Measurements from ENCODE around the gene ABCA5.

ABCA5 gene

DNA sequence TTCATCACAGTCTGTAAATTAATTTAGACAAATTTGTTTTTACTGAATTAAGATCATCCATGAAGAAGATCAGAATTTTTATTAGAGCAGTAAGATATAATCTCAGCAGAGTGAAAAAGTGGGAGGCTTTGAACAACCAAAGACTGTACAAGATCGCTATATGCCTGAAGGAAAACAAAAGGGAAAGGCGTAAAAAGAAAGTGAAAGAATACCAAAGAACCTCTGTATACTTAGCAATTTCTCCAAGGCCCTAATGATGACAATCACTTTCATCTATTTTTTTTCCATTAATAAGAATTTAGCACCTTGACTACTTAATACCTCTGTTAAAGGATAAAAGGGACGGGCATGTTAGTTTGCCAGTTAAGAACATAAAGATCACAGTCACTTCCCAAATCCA, 59.7 kb downstream of the ABCA5 start:
- ATAC-seq: no peak
- H3K36me3 Mint-ChIP-seq (ENCODE audit: low read depth): peaks cover 17% of the 10 kb centered on the region
- H3K4me1 Mint-ChIP-seq: peaks cover 3% of the 10 kb centered on the region
- no peaks in the 10 kb centered on the region for H3K27me3 Mint-ChIP-seq
- DNase-seq: no peak
- no peak overlapping the region for H3K27ac Mint-ChIP-seq
- no peak overlapping the region for H3K4me3 Mint-ChIP-seq
- no peaks in the 10 kb centered on the region for H3K9me3 Mint-ChIP-seq

DNA sequence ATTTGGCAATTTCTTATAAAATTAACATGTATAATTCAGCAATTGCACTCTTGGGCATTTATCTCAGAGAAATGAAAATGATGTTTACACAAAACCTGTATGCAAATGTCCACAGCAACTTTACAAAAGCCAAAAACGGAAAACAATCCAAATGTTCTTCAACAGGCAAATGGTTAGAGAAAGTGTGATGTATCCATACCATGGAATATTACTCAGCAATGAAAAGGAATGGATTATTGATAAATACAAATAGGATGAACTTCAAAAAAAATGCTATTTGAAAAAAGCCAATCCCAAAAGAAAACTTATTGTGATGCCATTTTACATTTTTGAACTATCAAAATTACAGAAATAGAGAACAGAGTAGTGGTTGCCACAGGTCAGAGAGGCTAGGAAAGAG, 61.1 kb downstream of the ABCA5 start:
- Mint-ChIP-seq H3K27me3 (no peaks in the 10 kb centered on the region), H3K36me3 (ENCODE audit: low read depth) (peaks cover 17% of the 10 kb centered on the region), H3K9me3 (no peaks in the 10 kb centered on the region), H3K4me1 (peaks cover 3% of the 10 kb centered on the region), H3K4me3 (no peak overlapping the region), H3K27ac (no peak overlapping the region)
- DNase-seq (no peak), ATAC-seq (no peak)

DNA sequence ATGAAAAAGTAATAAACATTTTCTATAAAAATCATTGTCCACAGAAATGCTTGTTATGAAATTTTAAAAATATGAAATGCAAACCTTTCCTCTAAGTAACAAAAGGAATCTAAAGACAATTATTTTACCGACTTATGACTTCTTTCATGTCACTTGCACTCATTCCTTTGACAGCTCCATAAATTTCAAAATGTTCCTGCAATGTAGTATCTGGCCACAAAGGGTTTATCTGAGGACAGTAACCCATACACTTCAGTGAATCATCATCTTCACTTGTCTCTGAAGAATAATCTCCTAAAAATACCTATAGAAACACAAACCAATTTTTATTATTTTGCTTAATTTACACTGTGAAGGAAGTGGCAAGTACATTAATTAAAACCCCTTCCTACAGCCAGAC, 72.7 kb downstream of the ABCA5 start:
- DNase-seq: no peak
- Mint-ChIP-seq H3K36me3 (ENCODE audit: low read depth) (peaks cover 6% of the 10 kb centered on the region), H3K9me3 (no peaks in the 10 kb centered on the region), H3K4me1 (no peaks in the 10 kb centered on the region), H3K4me3 (no peak overlapping the region), H3K27ac (no peak overlapping the region), H3K27me3 (no peaks in the 10 kb centered on the region)
- ATAC-seq: no peak

DNA sequence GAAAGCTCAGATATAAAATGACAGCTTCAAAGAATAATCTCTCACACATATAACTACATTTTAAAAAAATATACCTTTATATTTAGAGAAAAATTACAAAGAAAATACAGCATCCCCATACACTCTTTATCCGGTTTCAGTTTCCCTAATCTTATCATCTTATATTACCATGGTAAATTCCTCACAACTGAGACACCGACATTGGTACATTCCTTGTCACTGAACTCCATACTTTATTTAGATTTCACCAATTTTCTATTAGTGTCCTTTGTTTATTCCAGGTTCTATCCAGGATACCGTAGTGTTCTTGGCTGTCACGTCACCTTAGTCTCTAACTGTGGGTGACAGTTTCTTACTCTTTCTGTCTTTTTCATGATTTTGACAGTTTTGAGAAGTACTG, 76.3 kb downstream of the ABCA5 start:
- H3K27ac Mint-ChIP-seq: no peak overlapping the region

DNA sequence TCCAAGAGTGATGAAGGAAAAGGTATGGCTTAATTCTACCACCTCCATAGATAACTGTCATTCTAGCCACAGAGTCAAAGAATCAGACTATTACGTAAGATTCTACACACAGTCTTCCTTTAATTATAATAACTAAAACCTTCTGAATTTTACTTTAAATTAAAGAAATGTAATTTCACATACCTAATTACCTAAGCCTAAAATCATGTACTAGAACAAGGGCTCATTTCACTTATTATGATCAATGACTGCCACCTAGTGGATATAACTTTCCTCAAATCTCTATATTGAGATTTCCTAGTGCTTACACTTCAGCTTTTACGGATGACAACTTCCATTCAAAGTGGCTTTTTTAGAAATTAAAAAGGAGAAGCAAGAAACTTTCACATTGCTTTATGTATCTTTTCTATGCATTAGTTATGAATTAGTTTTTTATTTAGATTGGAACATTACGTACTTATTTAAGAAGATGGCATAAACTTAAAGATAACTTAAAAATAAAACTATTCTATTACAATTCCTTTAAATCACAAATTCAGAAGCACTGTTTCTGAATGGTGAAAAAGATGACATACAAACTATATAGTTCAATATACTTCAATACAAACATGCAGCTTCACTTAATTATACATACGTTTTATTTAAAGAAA, 80.1 kb downstream of the ABCA5 start:
- peaks cover 7% of the 10 kb centered on the region for H3K36me3 Mint-ChIP-seq (ENCODE audit: low read depth)
- no peak overlapping the region for H3K27ac Mint-ChIP-seq
- no peaks in the 10 kb centered on the region for H3K27me3 Mint-ChIP-seq
- H3K9me3 Mint-ChIP-seq: no peaks in the 10 kb centered on the region
- no peak overlapping the region for H3K4me3 Mint-ChIP-seq
- ATAC-seq (no peak), DNase-seq (no peak)
- no peaks in the 10 kb centered on the region for H3K4me1 Mint-ChIP-seq

More for the DNA sequence above, 76.3 kb downstream of the ABCA5 start:
- no peaks in the 10 kb centered on the region for H3K4me1 Mint-ChIP-seq
- ATAC-seq (no peak), DNase-seq (no peak)
- no peak overlapping the region for H3K4me3 Mint-ChIP-seq
- H3K27me3 Mint-ChIP-seq: no peaks in the 10 kb centered on the region
- H3K36me3 Mint-ChIP-seq (ENCODE audit: low read depth): peaks cover 7% of the 10 kb centered on the region
- no peaks in the 10 kb centered on the region for H3K9me3 Mint-ChIP-seq

DNA sequence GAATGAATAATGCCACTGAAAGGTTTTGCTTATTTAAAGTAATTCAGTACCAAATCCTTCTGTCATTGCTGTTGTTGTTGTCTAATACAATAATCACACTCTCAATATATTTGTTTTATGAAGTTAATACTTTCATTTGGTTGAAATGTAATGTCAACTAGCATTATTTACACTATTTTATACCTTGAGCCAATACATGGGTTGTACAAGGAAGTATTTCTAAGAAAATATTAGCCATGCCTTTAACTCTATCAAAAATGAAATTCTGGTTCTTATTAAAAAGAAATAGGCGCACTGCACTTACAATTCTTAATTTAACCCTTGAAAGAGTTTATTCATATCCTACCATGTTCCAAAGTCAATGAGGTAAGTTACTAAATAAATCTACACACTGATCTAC, 80.7 kb downstream of the ABCA5 start:
- no peak overlapping the region for H3K27ac Mint-ChIP-seq
- ATAC-seq (no peak), DNase-seq (no peak)
- H3K27me3 Mint-ChIP-seq: no peaks in the 10 kb centered on the region
- H3K4me1 Mint-ChIP-seq: no peaks in the 10 kb centered on the region
- H3K9me3 Mint-ChIP-seq: no peaks in the 10 kb centered on the region
- peaks cover 9% of the 10 kb centered on the region for H3K36me3 Mint-ChIP-seq (ENCODE audit: low read depth)
- H3K4me3 Mint-ChIP-seq: no peak overlapping the region

DNA sequence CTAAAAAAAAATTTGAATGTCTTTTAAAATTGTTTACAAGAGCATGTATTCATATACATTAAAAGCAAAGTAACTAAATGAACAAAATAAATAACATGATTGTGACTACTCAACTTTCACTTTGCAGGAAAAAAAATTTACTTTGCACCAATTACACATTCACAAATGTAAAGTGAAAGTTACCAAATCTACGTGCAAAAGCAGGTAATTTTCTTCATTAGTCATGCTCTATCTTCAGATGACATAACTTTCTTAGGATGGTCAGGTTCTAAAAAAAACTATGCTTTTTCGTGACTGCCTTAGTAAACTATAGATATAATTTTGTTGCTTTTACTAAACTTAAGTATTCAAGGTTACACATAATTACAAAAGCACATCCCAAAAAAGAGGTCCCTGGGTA, 81.3 kb downstream of the ABCA5 start:
- Mint-ChIP-seq H3K27ac (no peak overlapping the region), H3K9me3 (no peaks in the 10 kb centered on the region), H3K4me3 (no peak overlapping the region), H3K4me1 (no peaks in the 10 kb centered on the region), H3K27me3 (no peaks in the 10 kb centered on the region), H3K36me3 (ENCODE audit: low read depth) (peaks cover 12% of the 10 kb centered on the region)
- ATAC-seq (no peak), DNase-seq (no peak)

DNA sequence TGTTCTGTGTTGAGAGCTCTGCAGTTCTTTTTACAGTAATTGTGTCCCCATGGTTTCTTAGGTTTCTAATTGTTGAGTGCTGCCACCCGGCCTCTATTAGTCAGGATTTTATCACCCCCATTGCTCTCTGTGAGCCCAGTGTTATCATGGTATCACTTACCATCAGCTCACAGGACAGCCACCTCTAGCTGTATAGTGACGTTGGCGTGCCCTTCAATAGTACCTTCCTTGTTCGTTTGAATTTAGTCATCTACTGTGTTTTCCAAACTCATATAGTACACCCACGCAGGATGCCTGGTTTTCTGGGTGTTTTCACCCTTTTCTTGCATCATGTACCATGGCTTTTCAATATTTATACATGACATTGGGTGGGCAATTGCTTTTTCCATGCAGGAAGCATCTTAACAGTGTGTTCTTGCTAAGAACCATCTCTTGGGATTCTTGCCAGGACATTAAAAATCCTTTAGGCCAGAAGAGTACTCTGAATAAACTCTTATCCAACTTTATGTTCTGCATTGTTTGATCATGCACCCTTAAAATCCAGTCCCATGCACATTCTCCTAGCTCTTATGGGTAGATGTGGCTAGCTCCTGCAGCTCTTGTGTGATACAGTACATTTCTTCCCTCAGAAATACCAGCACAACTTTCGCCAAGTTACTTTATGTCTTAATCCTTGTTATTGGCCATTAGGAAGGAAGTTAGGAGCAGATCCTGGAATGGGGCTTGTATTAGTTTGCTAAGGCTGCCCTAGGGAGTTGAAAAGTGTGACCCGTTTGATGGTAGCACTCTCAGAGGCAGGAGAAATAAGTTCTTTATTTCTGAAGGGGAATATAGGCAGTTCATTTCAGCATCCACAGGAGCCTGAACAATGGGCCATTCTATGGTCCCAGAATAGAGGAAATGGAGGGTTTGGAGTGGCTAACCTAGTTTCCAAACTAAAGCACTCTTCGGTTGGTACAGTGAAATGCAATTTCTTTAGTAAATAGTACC, 87.0 kb downstream of the ABCA5 start:
- no peaks in the 10 kb centered on the region for H3K9me3 Mint-ChIP-seq
- ATAC-seq (no peak), DNase-seq (no peak)
- no peaks in the 10 kb centered on the region for H3K27me3 Mint-ChIP-seq
- no peak overlapping the region for H3K4me3 Mint-ChIP-seq
- H3K36me3 Mint-ChIP-seq (ENCODE audit: low read depth): peaks cover 14% of the 10 kb centered on the region
- no peaks in the 10 kb centered on the region for H3K4me1 Mint-ChIP-seq
- no peak overlapping the region for H3K27ac Mint-ChIP-seq

DNA sequence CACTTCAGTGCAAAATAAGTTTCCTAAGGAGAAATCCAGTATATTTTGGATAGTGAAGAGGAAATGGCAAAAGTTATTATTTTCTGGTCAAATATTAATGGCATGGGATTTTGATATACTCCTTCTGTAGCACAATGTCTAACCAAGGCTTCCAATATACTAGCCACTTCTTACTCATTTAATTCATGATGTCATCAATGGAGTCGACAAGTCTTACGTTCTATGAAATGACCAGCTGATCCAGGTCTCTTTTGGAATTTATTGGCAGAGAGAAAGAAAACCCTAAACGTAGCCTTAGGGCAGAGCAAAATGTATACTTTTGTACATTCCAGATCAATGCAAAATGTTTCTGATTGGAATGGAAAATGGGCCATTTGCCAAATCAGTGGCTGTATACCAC, 90.0 kb downstream of the ABCA5 start:
- Mint-ChIP-seq H3K36me3 (ENCODE audit: low read depth) (peaks cover 13% of the 10 kb centered on the region), H3K9me3 (peaks cover 16% of the 10 kb centered on the region)
- no peak for DNase-seq

DNA sequence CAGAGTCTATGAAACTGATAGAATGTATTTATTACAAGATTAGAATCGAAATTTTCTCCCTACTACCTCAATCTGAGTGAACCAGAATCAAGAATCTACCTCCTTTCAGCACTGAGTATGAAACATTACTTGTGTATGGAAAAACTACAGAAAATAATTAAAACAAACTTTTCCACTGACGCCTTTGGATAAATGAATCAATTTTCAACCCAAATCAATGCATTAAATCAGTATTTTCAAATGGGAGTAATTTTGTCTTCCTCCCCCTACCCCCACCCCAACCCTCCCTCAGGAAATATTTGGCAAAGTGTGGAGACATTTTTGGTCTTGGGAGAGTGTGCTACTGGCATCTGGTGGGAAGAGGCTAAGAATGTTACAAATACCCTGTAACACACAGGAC, 90.5 kb downstream of the ABCA5 start:
- peaks cover 13% of the 10 kb centered on the region for H3K36me3 Mint-ChIP-seq (ENCODE audit: low read depth)
- no peak for ATAC-seq
- DNase-seq: no peak
- peaks cover 2% of the 10 kb centered on the region for H3K27me3 Mint-ChIP-seq
- no peaks in the 10 kb centered on the region for H3K4me1 Mint-ChIP-seq
- H3K9me3 Mint-ChIP-seq: peaks cover 20% of the 10 kb centered on the region
- H3K27ac Mint-ChIP-seq: no peak overlapping the region
- H3K4me3 Mint-ChIP-seq: no peak overlapping the region

More for the DNA sequence above, 90.0 kb downstream of the ABCA5 start:
- H3K27me3 Mint-ChIP-seq: peaks cover 2% of the 10 kb centered on the region
- ATAC-seq: no peak
- H3K27ac Mint-ChIP-seq: no peak overlapping the region
- no peak overlapping the region for H3K4me3 Mint-ChIP-seq
- H3K4me1 Mint-ChIP-seq: no peaks in the 10 kb centered on the region

DNA sequence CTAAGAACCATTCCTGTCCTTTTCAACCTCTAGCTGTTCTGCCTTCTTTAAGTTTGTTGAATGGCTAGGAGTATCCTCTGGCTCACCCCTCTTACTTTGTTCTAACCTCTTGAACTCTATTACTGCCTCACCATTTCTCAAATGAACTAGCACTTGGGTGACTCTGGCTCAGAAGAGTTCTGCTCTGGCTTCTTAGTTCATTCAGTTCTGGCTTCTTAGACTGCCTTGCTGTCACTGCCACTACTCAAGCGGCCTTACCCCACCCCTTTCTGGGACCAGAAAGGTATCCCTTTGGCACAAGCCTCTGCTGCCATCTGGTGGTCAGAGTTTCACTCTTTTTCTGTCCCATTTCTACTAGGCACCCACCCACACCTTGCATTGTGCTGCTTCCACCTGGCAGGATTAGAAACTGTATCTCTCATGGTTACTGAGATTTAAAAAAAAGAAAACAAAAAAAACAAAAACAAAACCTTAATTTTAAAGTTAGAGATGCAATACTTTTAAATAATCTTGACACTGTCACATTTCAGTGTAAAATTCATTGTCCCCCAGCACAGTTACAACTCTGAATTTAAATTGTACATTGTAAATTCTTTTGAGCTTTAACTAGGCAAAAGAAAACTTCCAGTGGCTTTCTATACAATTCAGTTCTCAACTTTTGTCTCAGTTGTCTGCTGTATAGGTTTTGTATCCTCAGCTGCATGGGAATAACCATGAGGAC, 91.4 kb downstream of the ABCA5 start:
- Mint-ChIP-seq H3K4me3 (no peak overlapping the region), H3K4me1 (no peaks in the 10 kb centered on the region), H3K27ac (no peak overlapping the region), H3K9me3 (peaks cover 29% of the 10 kb centered on the region), H3K36me3 (ENCODE audit: low read depth) (peaks cover 7% of the 10 kb centered on the region), H3K27me3 (peaks cover 2% of the 10 kb centered on the region)
- ATAC-seq: peak; percentile 84
- peak; percentile 75 for DNase-seq

DNA sequence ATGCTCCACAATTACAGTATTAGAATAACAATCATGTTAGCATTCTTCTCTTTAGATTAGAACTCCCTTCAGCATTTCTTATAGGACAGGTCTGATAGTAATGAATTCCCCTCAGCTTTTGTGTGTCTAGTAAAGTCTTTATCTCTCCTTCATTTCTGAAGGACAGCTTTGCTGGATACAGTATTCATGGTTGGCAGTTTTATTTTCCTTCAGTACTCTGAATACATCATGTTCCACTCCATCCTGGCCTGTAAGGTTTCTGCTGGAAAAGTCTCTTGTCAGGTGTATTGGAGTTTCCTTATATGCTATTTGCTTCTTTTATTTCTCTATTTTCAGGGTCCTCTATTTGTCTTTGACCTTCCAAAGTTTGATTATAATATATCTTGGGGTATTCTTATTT, 94.3 kb downstream of the ABCA5 start:
- Mint-ChIP-seq H3K9me3 (peaks cover 30% of the 10 kb centered on the region), H3K27me3 (peaks cover 2% of the 10 kb centered on the region), H3K4me1 (peaks cover 3% of the 10 kb centered on the region), H3K36me3 (ENCODE audit: low read depth) (peaks cover 4% of the 10 kb centered on the region), H3K27ac (no peak overlapping the region), H3K4me3 (no peak overlapping the region)
- ATAC-seq (no peak), DNase-seq (no peak)

DNA sequence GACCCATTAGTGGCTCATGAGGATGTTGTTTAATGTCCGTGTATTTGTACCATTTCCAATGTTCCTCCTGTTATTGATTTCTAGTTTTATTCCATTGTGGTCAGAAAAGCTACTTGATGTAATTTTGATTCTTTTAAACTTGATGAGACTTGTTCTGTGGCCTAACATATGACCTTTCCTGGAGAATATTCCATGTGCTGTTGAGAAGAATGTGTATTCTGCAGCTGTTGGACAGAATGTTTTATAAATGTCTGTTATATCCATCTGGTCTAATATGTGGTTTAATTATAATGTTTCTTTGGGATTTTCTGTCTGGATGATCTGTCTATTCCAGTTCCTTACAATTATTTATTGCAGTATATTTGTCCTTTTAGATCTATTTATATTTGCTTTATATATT, 95.4 kb downstream of the ABCA5 start:
- DNase-seq (no peak), ATAC-seq (no peak)
- H3K27ac Mint-ChIP-seq: no peak overlapping the region
- no peak overlapping the region for H3K4me3 Mint-ChIP-seq
- peaks cover 6% of the 10 kb centered on the region for H3K4me1 Mint-ChIP-seq
- H3K9me3 Mint-ChIP-seq: peaks cover 30% of the 10 kb centered on the region
- H3K27me3 Mint-ChIP-seq: peaks cover 2% of the 10 kb centered on the region
- peaks cover 4% of the 10 kb centered on the region for H3K36me3 Mint-ChIP-seq (ENCODE audit: low read depth)

DNA sequence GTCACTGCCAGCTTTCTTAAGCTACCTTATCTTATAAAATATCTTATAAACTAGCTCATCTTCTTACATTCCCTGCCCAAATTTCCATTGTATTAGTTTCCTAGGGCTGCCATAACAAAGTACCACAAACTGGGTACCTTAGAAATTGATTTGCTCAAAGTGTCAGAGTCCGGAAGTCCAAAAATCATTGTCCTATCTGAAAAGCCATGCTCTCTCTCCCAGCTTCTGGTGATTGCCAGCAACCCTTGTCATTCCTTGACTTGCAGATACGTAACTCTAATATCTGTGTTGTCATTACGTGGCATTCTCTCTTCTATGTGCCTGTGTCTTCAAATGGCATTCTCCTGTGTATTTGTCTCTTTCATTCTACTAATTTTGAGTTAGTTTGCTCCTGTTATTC, 96.0 kb downstream of the ABCA5 start:
- ATAC-seq (no peak), DNase-seq (no peak)
- H3K4me3 Mint-ChIP-seq: no peak overlapping the region
- H3K27me3 Mint-ChIP-seq: peaks cover 2% of the 10 kb centered on the region
- peaks cover 6% of the 10 kb centered on the region for H3K4me1 Mint-ChIP-seq
- no peak overlapping the region for H3K27ac Mint-ChIP-seq
- peaks cover 4% of the 10 kb centered on the region for H3K36me3 Mint-ChIP-seq (ENCODE audit: low read depth)
- peaks cover 30% of the 10 kb centered on the region for H3K9me3 Mint-ChIP-seq

DNA sequence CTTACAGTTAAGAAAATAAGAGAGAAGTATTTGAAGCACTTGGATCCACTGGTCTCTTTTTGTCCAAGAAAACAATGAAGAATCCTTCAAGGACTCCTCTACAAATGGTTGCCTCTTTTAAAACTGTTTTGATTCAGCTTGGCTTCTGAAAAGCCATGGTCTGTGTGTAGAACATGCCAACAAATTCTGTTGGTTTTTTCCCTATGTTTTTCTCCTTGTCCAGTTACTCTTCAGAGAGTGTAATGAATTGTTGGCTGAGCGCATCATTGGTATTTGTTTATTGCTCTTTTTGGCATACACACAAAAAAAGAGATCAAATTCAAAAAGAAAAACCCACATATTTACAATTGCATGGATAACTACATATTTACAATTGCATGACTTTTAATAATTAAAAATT, 98.4 kb downstream of the ABCA5 start, which contains the start of gene ABCA10:
TSS of gene ABCA10 (minus strand) at position 249 of the 400 bp plus-strand sequence. CDS start 3,466 bp downstream, outside the sequence.
- peaks cover 29% of the 10 kb centered on the region for H3K9me3 Mint-ChIP-seq
- H3K36me3 Mint-ChIP-seq (ENCODE audit: low read depth): no peaks in the 10 kb centered on the region
- peaks cover 2% of the 10 kb centered on the region for H3K27me3 Mint-ChIP-seq
- no peak within 1 kb of the TSS for H3K27ac Mint-ChIP-seq
- H3K4me3 Mint-ChIP-seq: no peak within 1 kb of the TSS
- DNase-seq (no peak), ATAC-seq (no peak)
- peaks cover 11% of the 10 kb centered on the region for H3K4me1 Mint-ChIP-seq

Measured in activated naive CD8-positive, alpha-beta T cell treated with anti-CD3 and anti-CD28 coated beads, Interleukin-2, amount 50 U/mL, for 24 hours (primary cell).